IPS-18a (cell line): Measurements from ENCODE around the gene DICER1.

Experiments
- H3K27ac ChIP-seq: one replicate; pipeline ENCODE4 v1.5.1; 2013; ENCODE audit warnings: low read length
- H3K27me3 ChIP-seq: one replicate; pipeline ENCODE4 v1.6.1; 2013; ENCODE audit warnings: mild to moderate bottlenecking, low read length; ENCODE audit not compliant: control insufficient read depth, insufficient read depth
- H3K36me3 ChIP-seq: one replicate; pipeline ENCODE4 v1.6.1; 2013; ENCODE audit warnings: low read depth, low read length; ENCODE audit not compliant: control insufficient read depth
- H3K4me1 ChIP-seq: one replicate; pipeline ENCODE4 v1.6.1; 2013; ENCODE audit warnings: low read depth, low read length; ENCODE audit not compliant: control insufficient read depth
- H3K4me3 ChIP-seq: one replicate; pipeline ENCODE4 v1.5.1; 2013; ENCODE audit warnings: low read length
- H3K9ac ChIP-seq: one replicate; pipeline ENCODE4 v1.6.1; 2013; ENCODE audit warnings: mild to moderate bottlenecking, low read length, moderate library complexity
- H3K9me3 ChIP-seq: one replicate; pipeline ENCODE4 v1.6.1; 2013; ENCODE audit warnings: low read depth, low read length; ENCODE audit not compliant: control insufficient read depth

DICER1 gene

GRCh38 chr14:95117937-95118721, 39.2 kb downstream of the DICER1 start:
- Histone ChIP-seq H3K36me3 (peaks cover 17% of the 10 kb centered on the region), H3K4me3 (no peak overlapping the region), H3K27ac (no peak overlapping the region), H3K4me1 (peaks cover 8% of the 10 kb centered on the region), H3K9me3 (no peaks in the 10 kb centered on the region), H3K27me3 (no peaks in the 10 kb centered on the region), H3K9ac (no peak overlapping the region)

- no peaks in the 10 kb centered on the region for H3K27me3 ChIP-seq
- H3K9ac ChIP-seq, result no peak overlapping the region
- H3K9me3 ChIP-seq, result no peaks in the 10 kb centered on the region
- H3K4me1 ChIP-seq, result peaks cover 4% of the 10 kb centered on the region
- peaks cover 50% of the 10 kb centered on the region for H3K36me3 ChIP-seq
- H3K4me3 ChIP-seq, result no peak overlapping the region
- H3K27ac ChIP-seq, result no peak overlapping the region
Measured at GRCh38 chr14:95113476-95113875, 43.9 kb downstream of the DICER1 start.

GRCh38 chr14:95111507-95112164, 45.7 kb downstream of the DICER1 start:
- Histone ChIP-seq H3K27ac (no peak overlapping the region), H3K27me3 (no peaks in the 10 kb centered on the region), H3K9ac (no peak overlapping the region), H3K4me1 (no peaks in the 10 kb centered on the region), H3K9me3 (no peaks in the 10 kb centered on the region), H3K4me3 (no peak overlapping the region), H3K36me3 (peaks cover 67% of the 10 kb centered on the region)

GRCh38 chr14:95110178-95110577, 47.2 kb downstream of the DICER1 start:
- H3K27me3 ChIP-seq, result no peaks in the 10 kb centered on the region
- no peaks in the 10 kb centered on the region for H3K9me3 ChIP-seq
- no peak overlapping the region for H3K9ac ChIP-seq
- H3K4me3 ChIP-seq, result no peak overlapping the region
- H3K27ac ChIP-seq, result no peak overlapping the region
- H3K4me1 ChIP-seq, result no peaks in the 10 kb centered on the region
- peaks cover 59% of the 10 kb centered on the region for H3K36me3 ChIP-seq

- Histone ChIP-seq H3K4me1 (no peaks in the 10 kb centered on the region), H3K4me3 (no peak overlapping the region), H3K9ac (no peak overlapping the region), H3K27ac (no peak overlapping the region), H3K36me3 (peaks cover 75% of the 10 kb centered on the region), H3K27me3 (no peaks in the 10 kb centered on the region), H3K9me3 (no peaks in the 10 kb centered on the region)
Measured at GRCh38 chr14:95107711-95108110, 49.6 kb downstream of the DICER1 start.

- Histone ChIP-seq H3K4me1 (no peaks in the 10 kb centered on the region), H3K9me3 (no peaks in the 10 kb centered on the region), H3K27me3 (no peaks in the 10 kb centered on the region), H3K4me3 (no peak overlapping the region), H3K9ac (no peak overlapping the region), H3K27ac (no peak overlapping the region), H3K36me3 (peaks cover 80% of the 10 kb centered on the region)
Measured at GRCh38 chr14:95106971-95107370, 50.4 kb downstream of the DICER1 start.

GRCh38 chr14:95104911-95105310, 52.4 kb downstream of the DICER1 start:
- Histone ChIP-seq H3K4me1 (no peaks in the 10 kb centered on the region), H3K36me3 (peaks cover 73% of the 10 kb centered on the region), H3K9me3 (no peaks in the 10 kb centered on the region), H3K4me3 (no peak overlapping the region), H3K27me3 (no peaks in the 10 kb centered on the region), H3K27ac (no peak overlapping the region), H3K9ac (no peak overlapping the region)

GRCh38 chr14:95102680-95103044, 54.7 kb downstream of the DICER1 start:
- Histone ChIP-seq H3K36me3 (peaks cover 51% of the 10 kb centered on the region), H3K9ac (no peak overlapping the region), H3K9me3 (no peaks in the 10 kb centered on the region), H3K27me3 (no peaks in the 10 kb centered on the region), H3K27ac (no peak overlapping the region), H3K4me3 (no peak overlapping the region), H3K4me1 (no peaks in the 10 kb centered on the region)

- Histone ChIP-seq H3K9me3 (no peaks in the 10 kb centered on the region), H3K9ac (no peak overlapping the region), H3K27me3 (no peaks in the 10 kb centered on the region), H3K4me1 (no peaks in the 10 kb centered on the region), H3K36me3 (peaks cover 45% of the 10 kb centered on the region), H3K27ac (no peak overlapping the region), H3K4me3 (no peak overlapping the region)
Measured at GRCh38 chr14:95101736-95102679, 55.3 kb downstream of the DICER1 start.

GRCh38 chr14:95098984-95099599, 58.2 kb downstream of the DICER1 start:
- H3K36me3 ChIP-seq, result peaks cover 40% of the 10 kb centered on the region

GRCh38 chr14:95097385-95097784, 59.9 kb downstream of the DICER1 start:
- Histone ChIP-seq H3K27ac (no peak overlapping the region), H3K4me1 (peaks cover 16% of the 10 kb centered on the region), H3K9ac (no peak overlapping the region), H3K36me3 (peaks cover 36% of the 10 kb centered on the region), H3K9me3 (no peaks in the 10 kb centered on the region), H3K27me3 (no peaks in the 10 kb centered on the region), H3K4me3 (no peak overlapping the region)

More at GRCh38 chr14:95098984-95099599, 58.2 kb downstream of the DICER1 start:
- H3K4me3 ChIP-seq, result no peak overlapping the region
- no peak overlapping the region for H3K9ac ChIP-seq
- no peaks in the 10 kb centered on the region for H3K27me3 ChIP-seq
- no peaks in the 10 kb centered on the region for H3K9me3 ChIP-seq
- no peak overlapping the region for H3K27ac ChIP-seq
- H3K4me1 ChIP-seq, result peaks cover 16% of the 10 kb centered on the region
